SU-DHL-6 (cell line): ENCODE measurements around the gene EYS.

Experiments
- CTCF ChIP-seq: fragments of 200-600 bp; sonication (generic); IDR thresholded peaks from one replicate; pipeline ENCODE4 v1.5.1; 2017; ENCODE audit warnings: antibody characterized with exemption, mild to moderate bottlenecking, low read length, moderate library complexity; ENCODE audit not compliant: insufficient read depth, poor library complexity, severe bottlenecking
- EZH2phosphoT487 ChIP-seq: fragments of 200-600 bp; sonication (generic), shearing (Covaris generic); conservative IDR thresholded peaks from 2 replicates; pipeline ENCODE4 v1.6.1; 2018; ENCODE audit warnings: mild to moderate bottlenecking, antibody characterized with exemption, low read length, moderate library complexity, mixed read lengths

GRCh38 chr6:64143101-64143500, 1563.9 kb downstream of the EYS start:
- TF ChIP-seq CTCF, result no peak
- no peak for TF ChIP-seq EZH2phosphoT487
